Measurements from ENCODE around the gene MOXD1.

MOXD1 gene

DNA sequence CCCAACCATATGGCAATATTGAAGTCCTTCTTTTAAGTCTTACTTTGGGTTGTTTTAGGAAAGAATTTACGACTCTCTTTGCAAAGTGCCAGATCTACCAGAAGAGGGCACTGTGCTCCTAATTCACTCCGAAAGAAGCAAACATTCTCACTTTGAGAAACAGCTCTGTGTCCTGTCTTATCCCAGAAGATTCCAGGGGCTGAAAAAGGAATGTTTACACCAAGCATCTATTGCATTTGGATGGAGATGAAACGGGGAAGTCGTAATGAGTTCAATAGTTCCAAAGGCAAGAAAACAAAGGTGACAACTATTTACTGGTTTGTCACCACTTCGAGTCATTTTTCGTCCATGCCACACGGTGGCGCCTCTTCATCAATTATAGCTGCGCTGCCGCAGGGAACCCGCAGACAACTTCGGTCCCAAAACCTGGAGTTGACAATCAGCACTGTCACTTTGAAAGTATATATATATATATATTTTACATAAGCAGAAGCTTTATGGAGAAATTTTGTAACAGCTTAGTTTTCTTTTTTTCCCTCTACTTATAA, 121.6 kb downstream of the MOXD1 start (continued):
- TF ChIP-seq, protein P1, sequence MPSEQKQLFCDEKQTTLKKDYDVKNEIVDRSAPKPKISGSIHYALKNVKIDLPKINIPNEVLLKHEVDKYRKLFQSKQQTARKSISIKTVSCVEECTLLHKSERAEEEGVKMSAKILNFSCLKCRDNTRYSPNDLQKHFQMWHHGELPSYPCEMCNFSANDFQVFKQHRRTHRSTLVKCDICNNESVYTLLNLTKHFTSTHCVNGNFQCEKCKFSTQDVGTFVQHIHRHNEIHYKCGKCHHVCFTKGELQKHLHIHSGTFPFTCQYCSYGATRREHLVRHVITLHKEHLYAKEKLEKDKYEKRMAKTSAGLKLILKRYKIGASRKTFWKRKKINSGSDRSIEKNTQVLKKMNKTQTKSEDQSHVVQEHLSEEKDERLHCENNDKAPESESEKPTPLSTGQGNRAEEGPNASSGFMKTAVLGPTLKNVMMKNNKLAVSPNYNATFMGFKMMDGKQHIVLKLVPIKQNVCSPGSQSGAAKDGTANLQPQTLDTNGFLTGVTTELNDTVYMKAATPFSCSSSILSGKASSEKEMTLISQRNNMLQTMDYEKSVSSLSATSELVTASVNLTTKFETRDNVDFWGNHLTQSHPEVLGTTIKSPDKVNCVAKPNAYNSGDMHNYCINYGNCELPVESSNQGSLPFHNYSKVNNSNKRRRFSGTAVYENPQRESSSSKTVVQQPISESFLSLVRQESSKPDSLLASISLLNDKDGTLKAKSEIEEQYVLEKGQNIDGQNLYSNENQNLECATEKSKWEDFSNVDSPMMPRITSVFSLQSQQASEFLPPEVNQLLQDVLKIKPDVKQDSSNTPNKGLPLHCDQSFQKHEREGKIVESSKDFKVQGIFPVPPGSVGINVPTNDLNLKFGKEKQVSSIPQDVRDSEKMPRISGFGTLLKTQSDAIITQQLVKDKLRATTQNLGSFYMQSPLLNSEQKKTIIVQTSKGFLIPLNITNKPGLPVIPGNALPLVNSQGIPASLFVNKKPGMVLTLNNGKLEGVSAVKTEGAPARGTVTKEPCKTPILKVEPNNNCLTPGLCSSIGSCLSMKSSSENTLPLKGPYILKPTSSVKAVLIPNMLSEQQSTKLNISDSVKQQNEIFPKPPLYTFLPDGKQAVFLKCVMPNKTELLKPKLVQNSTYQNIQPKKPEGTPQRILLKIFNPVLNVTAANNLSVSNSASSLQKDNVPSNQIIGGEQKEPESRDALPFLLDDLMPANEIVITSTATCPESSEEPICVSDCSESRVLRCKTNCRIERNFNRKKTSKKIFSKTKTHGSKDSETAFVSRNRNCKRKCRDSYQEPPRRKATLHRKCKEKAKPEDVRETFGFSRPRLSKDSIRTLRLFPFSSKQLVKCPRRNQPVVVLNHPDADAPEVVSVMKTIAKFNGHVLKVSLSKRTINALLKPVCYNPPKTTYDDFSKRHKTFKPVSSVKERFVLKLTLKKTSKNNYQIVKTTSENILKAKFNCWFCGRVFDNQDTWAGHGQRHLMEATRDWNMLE (tag by site-specific recombination; conservative IDR thresholded peaks at IDR 0.05; ENCODE audit: low read depth), result 0 out of 2 replicates have a peak, but pooled peaks have one; percentile 26
- TF ChIP-seq, protein P2, sequence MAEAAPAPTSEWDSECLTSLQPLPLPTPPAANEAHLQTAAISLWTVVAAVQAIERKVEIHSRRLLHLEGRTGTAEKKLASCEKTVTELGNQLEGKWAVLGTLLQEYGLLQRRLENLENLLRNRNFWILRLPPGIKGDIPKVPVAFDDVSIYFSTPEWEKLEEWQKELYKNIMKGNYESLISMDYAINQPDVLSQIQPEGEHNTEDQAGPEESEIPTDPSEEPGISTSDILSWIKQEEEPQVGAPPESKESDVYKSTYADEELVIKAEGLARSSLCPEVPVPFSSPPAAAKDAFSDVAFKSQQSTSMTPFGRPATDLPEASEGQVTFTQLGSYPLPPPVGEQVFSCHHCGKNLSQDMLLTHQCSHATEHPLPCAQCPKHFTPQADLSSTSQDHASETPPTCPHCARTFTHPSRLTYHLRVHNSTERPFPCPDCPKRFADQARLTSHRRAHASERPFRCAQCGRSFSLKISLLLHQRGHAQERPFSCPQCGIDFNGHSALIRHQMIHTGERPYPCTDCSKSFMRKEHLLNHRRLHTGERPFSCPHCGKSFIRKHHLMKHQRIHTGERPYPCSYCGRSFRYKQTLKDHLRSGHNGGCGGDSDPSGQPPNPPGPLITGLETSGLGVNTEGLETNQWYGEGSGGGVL (tag by site-specific recombination; IDR thresholded peaks at IDR 0.05), result no peak
- TF ChIP-seq ZNF132 (tag by site-specific recombination; IDR thresholded peaks at IDR 0.05; ENCODE audit: borderline replicate concordance), result no peak
- TF ChIP-seq, protein P3, sequence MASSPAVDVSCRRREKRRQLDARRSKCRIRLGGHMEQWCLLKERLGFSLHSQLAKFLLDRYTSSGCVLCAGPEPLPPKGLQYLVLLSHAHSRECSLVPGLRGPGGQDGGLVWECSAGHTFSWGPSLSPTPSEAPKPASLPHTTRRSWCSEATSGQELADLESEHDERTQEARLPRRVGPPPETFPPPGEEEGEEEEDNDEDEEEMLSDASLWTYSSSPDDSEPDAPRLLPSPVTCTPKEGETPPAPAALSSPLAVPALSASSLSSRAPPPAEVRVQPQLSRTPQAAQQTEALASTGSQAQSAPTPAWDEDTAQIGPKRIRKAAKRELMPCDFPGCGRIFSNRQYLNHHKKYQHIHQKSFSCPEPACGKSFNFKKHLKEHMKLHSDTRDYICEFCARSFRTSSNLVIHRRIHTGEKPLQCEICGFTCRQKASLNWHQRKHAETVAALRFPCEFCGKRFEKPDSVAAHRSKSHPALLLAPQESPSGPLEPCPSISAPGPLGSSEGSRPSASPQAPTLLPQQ (tag by site-specific recombination; IDR thresholded peaks at IDR 0.05), result peak; percentile 31; the same call in 1 of the 2 replicates
- TF ChIP-seq ZNF660 (tag by site-specific recombination; IDR thresholded peaks at IDR 0.05), result peak; percentile 93
- peak; percentile 88; the same call in 1 of the 2 replicates for TF ChIP-seq ZNF792 (tag by site-specific recombination; IDR thresholded peaks at IDR 0.05)
- TF ChIP-seq, protein P4, sequence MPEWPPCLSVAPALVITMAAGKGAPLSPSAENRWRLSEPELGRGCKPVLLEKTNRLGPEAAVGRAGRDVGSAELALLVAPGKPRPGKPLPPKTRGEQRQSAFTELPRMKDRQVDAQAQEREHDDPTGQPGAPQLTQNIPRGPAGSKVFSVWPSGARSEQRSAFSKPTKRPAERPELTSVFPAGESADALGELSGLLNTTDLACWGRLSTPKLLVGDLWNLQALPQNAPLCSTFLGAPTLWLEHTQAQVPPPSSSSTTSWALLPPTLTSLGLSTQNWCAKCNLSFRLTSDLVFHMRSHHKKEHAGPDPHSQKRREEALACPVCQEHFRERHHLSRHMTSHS (tag by site-specific recombination; IDR thresholded peaks at IDR 0.05), result no peak
- TF ChIP-seq, protein P5, sequence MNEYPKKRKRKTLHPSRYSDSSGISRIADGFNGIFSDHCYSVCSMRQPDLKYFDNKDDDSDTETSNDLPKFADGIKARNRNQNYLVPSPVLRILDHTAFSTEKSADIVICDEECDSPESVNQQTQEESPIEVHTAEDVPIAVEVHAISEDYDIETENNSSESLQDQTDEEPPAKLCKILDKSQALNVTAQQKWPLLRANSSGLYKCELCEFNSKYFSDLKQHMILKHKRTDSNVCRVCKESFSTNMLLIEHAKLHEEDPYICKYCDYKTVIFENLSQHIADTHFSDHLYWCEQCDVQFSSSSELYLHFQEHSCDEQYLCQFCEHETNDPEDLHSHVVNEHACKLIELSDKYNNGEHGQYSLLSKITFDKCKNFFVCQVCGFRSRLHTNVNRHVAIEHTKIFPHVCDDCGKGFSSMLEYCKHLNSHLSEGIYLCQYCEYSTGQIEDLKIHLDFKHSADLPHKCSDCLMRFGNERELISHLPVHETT (tag by site-specific recombination; IDR thresholded peaks at IDR 0.05), result 0 out of 2 replicates have a peak, but pooled peaks have one; percentile 59

DNA sequence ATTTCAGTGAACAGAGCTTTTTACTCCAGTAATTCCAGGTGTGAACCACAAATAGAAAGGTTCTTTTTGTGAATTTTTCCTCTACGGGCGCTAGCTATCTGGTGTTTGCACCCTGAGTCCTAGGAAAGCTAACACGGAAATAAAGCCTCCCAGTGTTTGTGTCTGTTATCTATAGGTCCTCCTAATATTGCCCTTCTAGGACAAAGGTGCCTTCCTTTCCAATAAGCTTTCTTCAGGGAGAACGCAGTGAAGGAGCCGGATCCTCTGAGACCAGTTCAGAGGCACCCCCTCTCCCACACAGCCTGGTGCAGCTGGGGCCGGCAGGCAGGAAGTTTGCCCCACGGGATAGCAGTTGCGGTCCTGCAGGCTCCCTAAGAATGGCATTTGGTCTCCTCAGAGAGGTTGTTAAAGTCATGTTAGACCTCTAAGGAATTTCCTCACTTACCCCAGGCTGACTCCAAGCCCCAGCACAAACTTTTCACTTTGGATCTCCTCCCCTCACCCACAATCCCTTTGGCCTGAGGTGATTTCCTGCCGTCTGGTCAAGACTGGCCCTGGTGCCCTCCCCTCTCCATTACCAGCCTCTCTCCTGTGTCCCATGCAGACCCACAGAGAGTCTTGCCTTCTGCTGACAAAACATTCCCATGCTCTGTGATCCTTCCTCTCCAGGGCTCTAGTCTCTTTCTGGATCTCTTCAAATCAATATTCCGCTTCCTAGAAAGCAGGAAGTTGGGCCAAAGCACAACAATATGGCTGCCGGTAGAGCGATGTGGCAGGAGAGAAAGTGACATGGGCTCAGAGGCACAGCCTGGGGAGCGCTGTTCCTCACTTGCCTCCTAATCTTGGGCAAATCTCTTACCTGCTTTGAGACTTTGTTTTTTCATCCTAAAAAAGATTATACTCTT, 126.0 kb downstream of the MOXD1 start:
- POLR2A ChIA-PET, result no interaction called here
- Histone ChIP-seq H3K36me3 (ENCODE audit: control insufficient read depth in 2 of 2, insufficient read depth in 1 of 2, low read length in 2 of 2) (no peaks in the 10 kb centered on the region), H3K27ac (ENCODE audit: extremely low read depth, low read depth, low read length) (no peak overlapping the region), H3K9me3 (ENCODE audit: control insufficient read depth, insufficient read depth, low read depth, low read length) (no peaks in the 10 kb centered on the region), H3K4me3 (ENCODE audit: low read depth, low read length) (no peak overlapping the region), H3K4me1 (ENCODE audit: control insufficient read depth, insufficient read depth, low read length) (no peaks in the 10 kb centered on the region)
- CTCF ChIA-PET, result interaction anchor here (0.6 to 18.9 kb wide), 5 partner anchors 22 to 362 kb away, joined by 3 to 629 read pairs (median 9); no protein-coding TSS in a partner anchor
- TF ChIP-seq KLF7 (tag by site-specific recombination; IDR thresholded peaks at IDR 0.05; ENCODE audit: borderline replicate concordance) (no peak), ZBTB48 (tag by site-specific recombination; IDR thresholded peaks at IDR 0.05) (no peak), WT1 (tag by site-specific recombination; IDR thresholded peaks at IDR 0.05) (no peak), ZFP41 (tag by site-specific recombination; IDR thresholded peaks at IDR 0.05; ENCODE audit: borderline replicate concordance) (no peak), GFI1B (tag by site-specific recombination; IDR thresholded peaks at IDR 0.05) (no peak)
- TF ChIP-seq, protein P6, sequence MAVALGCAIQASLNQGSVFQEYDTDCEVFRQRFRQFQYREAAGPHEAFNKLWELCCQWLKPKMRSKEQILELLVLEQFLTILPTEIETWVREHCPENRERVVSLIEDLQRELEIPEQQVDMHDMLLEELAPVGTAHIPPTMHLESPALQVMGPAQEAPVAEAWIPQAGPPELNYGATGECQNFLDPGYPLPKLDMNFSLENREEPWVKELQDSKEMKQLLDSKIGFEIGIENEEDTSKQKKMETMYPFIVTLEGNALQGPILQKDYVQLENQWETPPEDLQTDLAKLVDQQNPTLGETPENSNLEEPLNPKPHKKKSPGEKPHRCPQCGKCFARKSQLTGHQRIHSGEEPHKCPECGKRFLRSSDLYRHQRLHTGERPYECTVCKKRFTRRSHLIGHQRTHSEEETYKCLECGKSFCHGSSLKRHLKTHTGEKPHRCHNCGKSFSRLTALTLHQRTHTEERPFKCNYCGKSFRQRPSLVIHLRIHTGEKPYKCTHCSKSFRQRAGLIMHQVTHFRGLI (tag by site-specific recombination; IDR thresholded peaks at IDR 0.05), result no peak
- TF ChIP-seq, protein P7, sequence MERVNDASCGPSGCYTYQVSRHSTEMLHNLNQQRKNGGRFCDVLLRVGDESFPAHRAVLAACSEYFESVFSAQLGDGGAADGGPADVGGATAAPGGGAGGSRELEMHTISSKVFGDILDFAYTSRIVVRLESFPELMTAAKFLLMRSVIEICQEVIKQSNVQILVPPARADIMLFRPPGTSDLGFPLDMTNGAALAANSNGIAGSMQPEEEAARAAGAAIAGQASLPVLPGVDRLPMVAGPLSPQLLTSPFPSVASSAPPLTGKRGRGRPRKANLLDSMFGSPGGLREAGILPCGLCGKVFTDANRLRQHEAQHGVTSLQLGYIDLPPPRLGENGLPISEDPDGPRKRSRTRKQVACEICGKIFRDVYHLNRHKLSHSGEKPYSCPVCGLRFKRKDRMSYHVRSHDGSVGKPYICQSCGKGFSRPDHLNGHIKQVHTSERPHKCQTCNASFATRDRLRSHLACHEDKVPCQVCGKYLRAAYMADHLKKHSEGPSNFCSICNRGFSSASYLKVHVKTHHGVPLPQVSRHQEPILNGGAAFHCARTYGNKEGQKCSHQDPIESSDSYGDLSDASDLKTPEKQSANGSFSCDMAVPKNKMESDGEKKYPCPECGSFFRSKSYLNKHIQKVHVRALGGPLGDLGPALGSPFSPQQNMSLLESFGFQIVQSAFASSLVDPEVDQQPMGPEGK (tag by site-specific recombination; IDR thresholded peaks at IDR 0.05), result no peak
